K562 (cell line): ENCODE data around the gene TAS1R3. TPM values are rescaled to one million over a fixed set of nuclear protein-coding genes. Genes with fewer than 3 reads are reported as not detected.

Source experiments
- CBX8 ChIP-seq: fragments of 200-600 bp; sonication (generic); IDR thresholded peaks from 2 replicates; pipeline ENCODE4 v1.6.1; 2012; ENCODE audit warnings: borderline replicate concordance, mixed run types, low read depth, mild to moderate bottlenecking, moderate library complexity, mixed read lengths, low read length, control low read depth, inconsistent platforms; ENCODE audit not compliant: poor library complexity, severe bottlenecking; ENCODE audit errors: extremely low read depth
- ELF4 ChIP-seq: fragments of 450-650 bp; formaldehyde crosslinking; IDR thresholded peaks from 2 replicates; pipeline ENCODE4 v1.4.0; 2022; ENCODE audit warnings: missing genetic modification characterization
- FOXM1 ChIP-seq, 2 experiments: fragments of 450-650 bp in 1 of 2; sonication (generic) in 1 of 2; formaldehyde crosslinking in 1 of 2; IDR thresholded peaks; 2 replicates each; pipeline versions ENCODE4 v1.6.1 to v1.9.0; 2017 to 2022; ENCODE audit warnings: low read depth in 2 of 2, mild to moderate bottlenecking in 2 of 2, missing genetic modification reagents in 1 of 2, moderate library complexity in 1 of 2
- GTF2F1 ChIP-seq: IDR thresholded peaks from 2 replicates; pipeline ENCODE4 v1.6.1; 2011; ENCODE audit warnings: low read depth, low read length, improper control_type of control experiment
- KLF6 ChIP-seq: fragments of 250-450 bp; sonication (Bioruptor Pico); IDR thresholded peaks from 2 replicates; pipeline ENCODE4 v1.4.0; 2020; ENCODE audit warnings: mild to moderate bottlenecking, moderate library complexity, borderline replicate concordance
- NR2C2 ChIP-seq, 2 experiments: fragments of 200-800 bp in 1 of 2; sonication (Bioruptor generic) in 1 of 2; sonication (generic) in 1 of 2; formaldehyde crosslinking in 1 of 2; IDR thresholded peaks; 2 replicates each; pipeline versions ENCODE4 v1.6.1 to v1.8.0; 2016 to 2022; ENCODE audit warnings: mild to moderate bottlenecking in 1 of 2, missing compliant biosample characterization in 1 of 2, missing genetic modification characterization in 1 of 2, missing genetic modification reagents in 1 of 2
- PTRF ChIP-seq: fragments of 450-650 bp; IDR thresholded peaks from 2 replicates; pipeline ENCODE4 v1.6.1; 2016; ENCODE audit warnings: mild to moderate bottlenecking, missing genetic modification characterization, missing compliant biosample characterization
- PYGO2 ChIP-seq: fragments of 450-650 bp; IDR thresholded peaks from 2 replicates; pipeline ENCODE4 v1.6.1; 2016; ENCODE audit warnings: mild to moderate bottlenecking, missing genetic modification characterization, moderate library complexity, missing compliant biosample characterization
- RERE ChIP-seq: sonication (generic); formaldehyde crosslinking; IDR thresholded peaks from 2 replicates; pipeline ENCODE4 v1.8.0; 2023; ENCODE audit warnings: missing genetic modification reagents, mild to moderate bottlenecking, borderline replicate concordance
- SMAD3 ChIP-seq: fragments of 450-650 bp; formaldehyde crosslinking; conservative IDR thresholded peaks from 2 replicates; pipeline ENCODE4 v1.4.0; 2020; ENCODE audit warnings: mild to moderate bottlenecking
- STAT5A ChIP-seq: IDR thresholded peaks from 2 replicates; pipeline ENCODE4 v1.6.1; 2012; ENCODE audit warnings: low read length, inconsistent platforms, borderline replicate concordance
- TCF3 ChIP-seq: sonication (generic); formaldehyde crosslinking; IDR thresholded peaks from 2 replicates; pipeline ENCODE4 v1.4.0; 2020; ENCODE audit warnings: mild to moderate bottlenecking, missing genetic modification reagents
- U2AF2 ChIP-seq: fragments of 200-400 bp; formaldehyde crosslinking; optimal IDR thresholded peaks from 2 replicates; pipeline ENCODE3; 2017; ENCODE audit warnings: low read depth, mild to moderate bottlenecking, low read length
- ZHX1 ChIP-seq: fragments of 150-350 bp; conservative IDR thresholded peaks from 2 replicates; pipeline ENCODE4 v1.6.1; 2014; ENCODE audit warnings: low read length
- ZNF354B ChIP-seq: fragments of 250-450 bp; sonication (Bioruptor Pico); IDR thresholded peaks from 2 replicates; pipeline ENCODE4 v1.4.0; 2020
- ZNF785 ChIP-seq: fragments of 250-450 bp; sonication (Bioruptor Pico); IDR thresholded peaks from 2 replicates; pipeline ENCODE4 v1.4.0; 2020; ENCODE audit warnings: mild to moderate bottlenecking
- polyA plus RNA-seq, 8 experiments: library from polyadenylated mRNA; depleted of rRNA in 4 of 8; stranded (reverse) in 5 of 8; unstranded in 3 of 8; fragments of >200 nt; fragmentation: Nextera tagmentation in 2 of 8; fragmentation: Illumina TruSeq in 1 of 8; extraction: Ambion mirVana in 2 of 8; extraction: Trizol in 1 of 8; gene quantifications; 2 replicates each; pipeline versions ENCODE4 v1.2.1 to v1.2.3, GENCODE V29; 2011 to 2014; ENCODE audit warnings: inconsistent platforms in 1 of 8, missing spikeins in 1 of 8
- total RNA-seq, 7 experiments: library from RNA; depleted of rRNA in 6 of 7; stranded (reverse); fragments of >200 nt in 6 of 7; fragmentation: Illumina TruSeq in 2 of 7; extraction: Trizol in 2 of 7; gene quantifications; 2 replicates each; pipeline versions ENCODE4 v1.2.1 to v1.2.3, GENCODE V29; 2011 to 2021; ENCODE audit warnings: low replicate concordance in 1 of 7
- TF ChIP-seq, protein P1 (sequence below): fragments of 450-650 bp; formaldehyde crosslinking; IDR thresholded peaks from 2 replicates; pipeline ENCODE4 v1.4.0; 2022; ENCODE audit warnings: missing genetic modification characterization

Gene TAS1R3
- total and polyA plus RNA-seq, 9 of the 15 experiments (the other 6 are each of a cell fraction or from before 2014, with no cell fraction given) = 0.07 to 0.13 TPM; not detected in 7

GRCh38 chr1:1349256-1350012 is 18.4 kb downstream of the TAS1R3 start, which contains the start of gene DVL1 (continued):
- TF ChIP-seq STAT5A = no peak
- no peak for TF ChIP-seq TCF3 (CRISPR knock-in tag)
- no peak for TF ChIP-seq FOXM1 (IDR thresholded peaks at IDR 0.05; ENCODE audit: low read depth)
- no peak for TF ChIP-seq FOXM1 (CRISPR knock-in tag; IDR thresholded peaks at IDR 0.05; ENCODE audit: low read depth)
- TF ChIP-seq ZNF354B (CRISPR knock-in tag) = no peak
- TF ChIP-seq, protein P1, sequence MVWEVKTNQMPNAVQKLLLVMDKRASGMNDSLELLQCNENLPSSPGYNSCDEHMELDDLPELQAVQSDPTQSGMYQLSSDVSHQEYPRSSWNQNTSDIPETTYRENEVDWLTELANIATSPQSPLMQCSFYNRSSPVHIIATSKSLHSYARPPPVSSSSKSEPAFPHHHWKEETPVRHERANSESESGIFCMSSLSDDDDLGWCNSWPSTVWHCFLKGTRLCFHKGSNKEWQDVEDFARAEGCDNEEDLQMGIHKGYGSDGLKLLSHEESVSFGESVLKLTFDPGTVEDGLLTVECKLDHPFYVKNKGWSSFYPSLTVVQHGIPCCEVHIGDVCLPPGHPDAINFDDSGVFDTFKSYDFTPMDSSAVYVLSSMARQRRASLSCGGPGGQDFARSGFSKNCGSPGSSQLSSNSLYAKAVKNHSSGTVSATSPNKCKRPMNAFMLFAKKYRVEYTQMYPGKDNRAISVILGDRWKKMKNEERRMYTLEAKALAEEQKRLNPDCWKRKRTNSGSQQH (CRISPR knock-in tag) = no peak
- TF ChIP-seq RERE (CRISPR knock-in tag) = no peak
- TF ChIP-seq CBX8 = no peak
- TF ChIP-seq PYGO2 (tag) = no peak
- TF ChIP-seq U2AF2 = no peak
- TF ChIP-seq PTRF (tag) = no peak
- no peak for TF ChIP-seq GTF2F1
- no peak for TF ChIP-seq KLF6 (CRISPR knock-in tag)
- TF ChIP-seq ZNF785 (CRISPR knock-in tag) = no peak
- no peak for TF ChIP-seq NR2C2 (CRISPR knock-in tag; IDR thresholded peaks at IDR 0.05)
- TF ChIP-seq NR2C2 (tag; IDR thresholded peaks at IDR 0.05) = peak; percentile 40; the same call in 1 of the 2 replicates
- no peak for TF ChIP-seq ZHX1
- no peak for TF ChIP-seq ELF4 (CRISPR knock-in tag)
- no peak for TF ChIP-seq SMAD3 (CRISPR knock-in tag)
